Liver (tissue), 3 donors: ENCODE measurements around the gene PRKAB1.

Source experiments
- EGR1 ChIP-seq, 2 donors: IDR thresholded peaks; 2 replicates each; pipeline ENCODE4 v1.6.1; 2016 to 2018; ENCODE audit warnings: antibody characterized with exemption in 2 of 2, low read depth in 2 of 2
- HNF4G ChIP-seq: IDR thresholded peaks from 2 replicates; pipeline ENCODE4 v1.6.1; 2016; ENCODE audit warnings: antibody characterized with exemption
- NR2F2 ChIP-seq: IDR thresholded peaks from 2 replicates; pipeline ENCODE4 v1.6.1; 2016; ENCODE audit warnings: antibody characterized with exemption
- RAD21 ChIP-seq, 2 donors: IDR thresholded peaks; 2 replicates each; pipeline ENCODE4 v1.6.1; 2016; ENCODE audit warnings: antibody characterized with exemption in 2 of 2, mild to moderate bottlenecking in 2 of 2
- RXRA ChIP-seq, 2 donors: IDR thresholded peaks; 2 replicates each; pipeline ENCODE4 v1.6.1; 2017 to 2018; ENCODE audit warnings: antibody characterized with exemption in 2 of 2, mild to moderate bottlenecking in 1 of 2
- SP1 ChIP-seq: IDR thresholded peaks from 2 replicates; pipeline ENCODE4 v1.6.1; 2018; ENCODE audit warnings: antibody characterized with exemption, mild to moderate bottlenecking
- TAF1 ChIP-seq: conservative IDR thresholded peaks from 2 replicates; pipeline ENCODE4 v1.6.1; 2016; ENCODE audit warnings: antibody characterized with exemption, mild to moderate bottlenecking
- YY1 ChIP-seq: IDR thresholded peaks from 2 replicates; pipeline ENCODE4 v1.6.1; 2016; ENCODE audit warnings: antibody characterized with exemption, mild to moderate bottlenecking
- TF ChIP-seq, protein P1 (sequence below): IDR thresholded peaks from 2 replicates; pipeline ENCODE4 v1.6.1; 2016; ENCODE audit warnings: antibody characterized with exemption
- TF ChIP-seq, protein P2 (sequence below): fragments of 150-350 bp; IDR thresholded peaks from 2 replicates; pipeline ENCODE4 v1.5.1; 2017; ENCODE audit warnings: improper control_type of control experiment, low read depth, low read length; ENCODE audit not compliant: missing input control
- TF ChIP-seq, protein P3 (sequence below): IDR thresholded peaks from 2 replicates; pipeline ENCODE4 v1.6.1; 2016; ENCODE audit warnings: antibody characterized with exemption, mild to moderate bottlenecking
- TF ChIP-seq, protein P4 (sequence below): IDR thresholded peaks from 2 replicates; pipeline ENCODE4 v1.6.1; 2016; ENCODE audit warnings: antibody characterized with exemption
- TF ChIP-seq, protein P5 (sequence below): IDR thresholded peaks from 2 replicates; pipeline ENCODE4 v1.6.1; 2016; ENCODE audit warnings: antibody characterized with exemption
- donor health status: healthy.
- donor health status: healthy.

DNA sequence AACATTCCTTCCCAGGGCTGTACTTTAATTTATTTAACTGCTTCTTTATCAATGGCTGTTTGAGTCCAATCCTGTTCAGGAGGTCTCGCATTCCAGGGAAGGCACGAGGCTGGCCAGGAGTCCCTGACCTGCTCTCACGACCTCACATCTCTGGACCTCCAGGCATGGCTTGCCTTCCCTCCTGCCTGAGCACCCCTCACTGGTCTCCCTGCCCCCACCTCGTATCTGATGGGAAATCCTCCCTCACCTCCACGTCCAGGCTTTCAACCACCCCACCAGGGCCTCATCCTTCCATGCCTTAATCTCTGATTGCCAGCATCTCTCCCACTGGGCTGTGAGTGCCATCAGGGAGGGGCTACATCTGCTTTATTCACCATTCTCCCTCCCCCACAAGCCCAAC lies 29.0 kb downstream of the PRKAB1 start:
- TF ChIP-seq, protein P1, sequence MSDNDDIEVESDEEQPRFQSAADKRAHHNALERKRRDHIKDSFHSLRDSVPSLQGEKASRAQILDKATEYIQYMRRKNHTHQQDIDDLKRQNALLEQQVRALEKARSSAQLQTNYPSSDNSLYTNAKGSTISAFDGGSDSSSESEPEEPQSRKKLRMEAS: no peak
- TF ChIP-seq, protein P2, sequence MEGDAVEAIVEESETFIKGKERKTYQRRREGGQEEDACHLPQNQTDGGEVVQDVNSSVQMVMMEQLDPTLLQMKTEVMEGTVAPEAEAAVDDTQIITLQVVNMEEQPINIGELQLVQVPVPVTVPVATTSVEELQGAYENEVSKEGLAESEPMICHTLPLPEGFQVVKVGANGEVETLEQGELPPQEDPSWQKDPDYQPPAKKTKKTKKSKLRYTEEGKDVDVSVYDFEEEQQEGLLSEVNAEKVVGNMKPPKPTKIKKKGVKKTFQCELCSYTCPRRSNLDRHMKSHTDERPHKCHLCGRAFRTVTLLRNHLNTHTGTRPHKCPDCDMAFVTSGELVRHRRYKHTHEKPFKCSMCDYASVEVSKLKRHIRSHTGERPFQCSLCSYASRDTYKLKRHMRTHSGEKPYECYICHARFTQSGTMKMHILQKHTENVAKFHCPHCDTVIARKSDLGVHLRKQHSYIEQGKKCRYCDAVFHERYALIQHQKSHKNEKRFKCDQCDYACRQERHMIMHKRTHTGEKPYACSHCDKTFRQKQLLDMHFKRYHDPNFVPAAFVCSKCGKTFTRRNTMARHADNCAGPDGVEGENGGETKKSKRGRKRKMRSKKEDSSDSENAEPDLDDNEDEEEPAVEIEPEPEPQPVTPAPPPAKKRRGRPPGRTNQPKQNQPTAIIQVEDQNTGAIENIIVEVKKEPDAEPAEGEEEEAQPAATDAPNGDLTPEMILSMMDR: no peak
- TF ChIP-seq YY1 (no peak), TAF1 (no peak), RAD21 (IDR thresholded peaks at IDR 0.05) (no peak), SP1 (no peak), EGR1 (IDR thresholded peaks at IDR 0.05; ENCODE audit: low read depth in 2 of 2) (no peak), RXRA (IDR thresholded peaks at IDR 0.05) (no peak), HNF4G (no peak), NR2F2 (no peak)
- TF ChIP-seq, protein P3, sequence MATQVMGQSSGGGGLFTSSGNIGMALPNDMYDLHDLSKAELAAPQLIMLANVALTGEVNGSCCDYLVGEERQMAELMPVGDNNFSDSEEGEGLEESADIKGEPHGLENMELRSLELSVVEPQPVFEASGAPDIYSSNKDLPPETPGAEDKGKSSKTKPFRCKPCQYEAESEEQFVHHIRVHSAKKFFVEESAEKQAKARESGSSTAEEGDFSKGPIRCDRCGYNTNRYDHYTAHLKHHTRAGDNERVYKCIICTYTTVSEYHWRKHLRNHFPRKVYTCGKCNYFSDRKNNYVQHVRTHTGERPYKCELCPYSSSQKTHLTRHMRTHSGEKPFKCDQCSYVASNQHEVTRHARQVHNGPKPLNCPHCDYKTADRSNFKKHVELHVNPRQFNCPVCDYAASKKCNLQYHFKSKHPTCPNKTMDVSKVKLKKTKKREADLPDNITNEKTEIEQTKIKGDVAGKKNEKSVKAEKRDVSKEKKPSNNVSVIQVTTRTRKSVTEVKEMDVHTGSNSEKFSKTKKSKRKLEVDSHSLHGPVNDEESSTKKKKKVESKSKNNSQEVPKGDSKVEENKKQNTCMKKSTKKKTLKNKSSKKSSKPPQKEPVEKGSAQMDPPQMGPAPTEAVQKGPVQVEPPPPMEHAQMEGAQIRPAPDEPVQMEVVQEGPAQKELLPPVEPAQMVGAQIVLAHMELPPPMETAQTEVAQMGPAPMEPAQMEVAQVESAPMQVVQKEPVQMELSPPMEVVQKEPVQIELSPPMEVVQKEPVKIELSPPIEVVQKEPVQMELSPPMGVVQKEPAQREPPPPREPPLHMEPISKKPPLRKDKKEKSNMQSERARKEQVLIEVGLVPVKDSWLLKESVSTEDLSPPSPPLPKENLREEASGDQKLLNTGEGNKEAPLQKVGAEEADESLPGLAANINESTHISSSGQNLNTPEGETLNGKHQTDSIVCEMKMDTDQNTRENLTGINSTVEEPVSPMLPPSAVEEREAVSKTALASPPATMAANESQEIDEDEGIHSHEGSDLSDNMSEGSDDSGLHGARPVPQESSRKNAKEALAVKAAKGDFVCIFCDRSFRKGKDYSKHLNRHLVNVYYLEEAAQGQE: no peak
- TF ChIP-seq, protein P4, sequence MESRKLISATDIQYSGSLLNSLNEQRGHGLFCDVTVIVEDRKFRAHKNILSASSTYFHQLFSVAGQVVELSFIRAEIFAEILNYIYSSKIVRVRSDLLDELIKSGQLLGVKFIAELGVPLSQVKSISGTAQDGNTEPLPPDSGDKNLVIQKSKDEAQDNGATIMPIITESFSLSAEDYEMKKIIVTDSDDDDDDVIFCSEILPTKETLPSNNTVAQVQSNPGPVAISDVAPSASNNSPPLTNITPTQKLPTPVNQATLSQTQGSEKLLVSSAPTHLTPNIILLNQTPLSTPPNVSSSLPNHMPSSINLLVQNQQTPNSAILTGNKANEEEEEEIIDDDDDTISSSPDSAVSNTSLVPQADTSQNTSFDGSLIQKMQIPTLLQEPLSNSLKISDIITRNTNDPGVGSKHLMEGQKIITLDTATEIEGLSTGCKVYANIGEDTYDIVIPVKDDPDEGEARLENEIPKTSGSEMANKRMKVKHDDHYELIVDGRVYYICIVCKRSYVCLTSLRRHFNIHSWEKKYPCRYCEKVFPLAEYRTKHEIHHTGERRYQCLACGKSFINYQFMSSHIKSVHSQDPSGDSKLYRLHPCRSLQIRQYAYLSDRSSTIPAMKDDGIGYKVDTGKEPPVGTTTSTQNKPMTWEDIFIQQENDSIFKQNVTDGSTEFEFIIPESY: no peak
- TF ChIP-seq, protein P5, sequence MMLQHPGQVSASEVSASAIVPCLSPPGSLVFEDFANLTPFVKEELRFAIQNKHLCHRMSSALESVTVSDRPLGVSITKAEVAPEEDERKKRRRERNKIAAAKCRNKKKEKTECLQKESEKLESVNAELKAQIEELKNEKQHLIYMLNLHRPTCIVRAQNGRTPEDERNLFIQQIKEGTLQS: no peak
